GM12878 (cell line): Measurements from ENCODE around the gene ETS1. TPM values are rescaled to one million over a fixed set of nuclear protein-coding genes. Genes with fewer than 3 reads are reported as not detected.
A peak's percentile ranks its signal among the peaks of the same experiment; 100 is the strongest.

Source experiments
- ATAC-seq: fragments of 200-7000 bp; cut with Tn5 transposase; 3 replicates; pipeline ENCODE4 v1.9.1; 2020; ENCODE audit warnings: mild to moderate bottlenecking, moderate library complexity
- BruUV-seq: library from RNA; stranded (reverse); fragments of 400-500 nt; replicated peaks from 2 replicates; lab custom pipeline; 2021; lab: Mats Ljungman, UMichigan
- CTCF ChIA-PET: fragments of 300-600 bp; sonication (Branson Sonifier 250); formaldehyde crosslinking; extraction: SDS; loops from one replicate; lab custom pipeline; 2021; ENCODE audit warnings: inconsistent platforms; lab: Yijun Ruan, JAX
- POLR2A ChIA-PET: fragments of 350-600 bp; formaldehyde crosslinking; extraction: SDS; loops from one replicate; lab custom pipeline; 2021; ENCODE audit warnings: inconsistent platforms; lab: Charles Lee
- RAD21 ChIA-PET: fragments of 300-600 bp; sonication (Branson Sonifier 250); formaldehyde crosslinking; loops from one replicate; lab custom pipeline; 2023; ENCODE audit warnings: antibody characterized with exemption; ENCODE audit not compliant: unreplicated experiment; lab: Charles Lee
- SMC1A ChIA-PET: fragments of 300-600 bp; sonication (Branson Sonifier 250); formaldehyde crosslinking; loops from one replicate; lab custom pipeline; 2023; ENCODE audit not compliant: unreplicated experiment, uncharacterized antibody; lab: Charles Lee
- DNase-seq: peaks from one replicate; pipeline ENCODE4 v3.0.0-alpha.2; 2011; ENCODE audit warnings: low read depth, low spot score
- FAIRE-seq: peaks from 3 replicates; lab custom pipeline; 2011; peaks lifted over from hg19 to GRCh38; lab: Jason Lieb, UNC
- H2AFZ ChIP-seq: 2 replicates; pipeline ENCODE4 v1.6.0; 2011; ENCODE audit warnings: low read depth, low read length, control low read depth; ENCODE audit not compliant: control insufficient read depth
- H3K27ac ChIP-seq: 2 replicates; pipeline ENCODE4 v1.5.1; 2011; ENCODE audit warnings: control low read depth; ENCODE audit not compliant: control insufficient read depth, insufficient read depth
- H3K27me3 ChIP-seq, 2 experiments: replicated peaks in 1 of 2; 2 replicates each; pipeline versions ENCODE4 v1.6.0 to v1.6.1; 2011; ENCODE audit warnings: low read length in 1 of 2; ENCODE audit not compliant: control insufficient read depth in 2 of 2, insufficient read depth in 2 of 2
- H3K36me3 ChIP-seq, 2 experiments: 2 replicates each; pipeline ENCODE4 v1.5.1; 2011; ENCODE audit warnings: low read length in 1 of 2; ENCODE audit not compliant: control insufficient read depth in 2 of 2, insufficient read depth in 2 of 2
- H3K4me1 ChIP-seq: 2 replicates; pipeline ENCODE4 v1.6.1; 2011; ENCODE audit warnings: mild to moderate bottlenecking, low read length, moderate library complexity, mixed read lengths; ENCODE audit not compliant: control insufficient read depth, insufficient read depth
- H3K4me2 ChIP-seq: 2 replicates; pipeline ENCODE4 v1.6.0; 2011; ENCODE audit warnings: control low read depth; ENCODE audit not compliant: control insufficient read depth, insufficient read depth
- H3K4me3 ChIP-seq: fragments of 200-600 bp; sonication (generic); 2 replicates; pipeline ENCODE4 v1.5.1; 2016
- H3K79me2 ChIP-seq: 2 replicates; pipeline ENCODE4 v1.6.0; 2011; ENCODE audit warnings: low read length; ENCODE audit not compliant: control insufficient read depth, insufficient read depth
- H3K9ac ChIP-seq: 2 replicates; pipeline ENCODE4 v1.8.0; 2011; ENCODE audit warnings: low read length, control low read depth, mixed read lengths; ENCODE audit not compliant: control insufficient read depth, insufficient read depth
- H3K9me3 ChIP-seq: replicated peaks from 3 replicates; pipeline ENCODE4 v1.5.1; 2011; ENCODE audit warnings: mild to moderate bottlenecking, low read length; ENCODE audit not compliant: control insufficient read depth, insufficient read depth
- H4K20me1 ChIP-seq: 2 replicates; pipeline ENCODE4 v1.6.0; 2011; ENCODE audit not compliant: control insufficient read depth, insufficient read depth
- BCL11A ChIP-seq: IDR thresholded peaks from 2 replicates; pipeline ENCODE4 v1.6.1; 2011; ENCODE audit warnings: low read depth, low read length
- BCLAF1 ChIP-seq: fragments of 450-650 bp; IDR thresholded peaks from 2 replicates; pipeline ENCODE4 v1.6.1; 2017; ENCODE audit warnings: antibody characterized with exemption, mild to moderate bottlenecking, moderate library complexity
- EP300 ChIP-seq, 2 experiments: fragments of 150-350 bp in 1 of 2; IDR thresholded peaks; 2 replicates each; pipeline ENCODE4 v1.6.1; 2011 to 2012; ENCODE audit warnings: low read depth in 2 of 2, low read length in 2 of 2, borderline replicate concordance in 1 of 2, improper control_type of control experiment in 1 of 2, inconsistent platforms in 1 of 2; ENCODE audit not compliant: control insufficient read depth in 1 of 2
- MYC ChIP-seq: IDR thresholded peaks from 2 replicates; pipeline ENCODE4 v1.6.1; 2011; ENCODE audit warnings: mild to moderate bottlenecking, low read length, moderate library complexity, inconsistent platforms; ENCODE audit not compliant: insufficient read depth, insufficient replicate concordance, insufficient read length, severe bottlenecking
- POLR2AphosphoS2 ChIP-seq: IDR thresholded peaks from 2 replicates; pipeline ENCODE4 v1.6.1; 2011; ENCODE audit warnings: low read depth, mild to moderate bottlenecking, low read length, improper control_type of control experiment, moderate library complexity
- SUZ12 ChIP-seq: fragments of 200-600 bp; sonication (generic); IDR thresholded peaks from one replicate; pipeline ENCODE4 v1.6.1; 2018; ENCODE audit warnings: antibody characterized with exemption, mild to moderate bottlenecking; ENCODE audit not compliant: unreplicated experiment
- TCF7 ChIP-seq: IDR thresholded peaks from 2 replicates; pipeline ENCODE4 v1.6.1; 2014; ENCODE audit warnings: antibody characterized with exemption, borderline replicate concordance
- WRNIP1 ChIP-seq: IDR thresholded peaks from 2 replicates; pipeline ENCODE4 v1.6.1; 2011; ENCODE audit warnings: low read depth, low read length, improper control_type of control experiment, borderline replicate concordance
- ZBTB40 ChIP-seq: fragments of 450-650 bp; IDR thresholded peaks from 2 replicates; pipeline ENCODE4 v1.6.1; 2016; ENCODE audit warnings: mild to moderate bottlenecking, moderate library complexity, borderline replicate concordance
- ZNF687 ChIP-seq: fragments of 450-650 bp; IDR thresholded peaks from 2 replicates; pipeline ENCODE4 v1.6.1; 2017; ENCODE audit warnings: mild to moderate bottlenecking, moderate library complexity
- WGBS: methylation state at CpG from one replicate; pipeline ENCODE4 v1.1.6; 2016; ENCODE audit warnings: low lambda C conversion rate; ENCODE audit not compliant: insufficient replicate concordance, insufficient coverage; ENCODE audit errors: missing lambda C conversion rate; 5-methylcytosine and 5-hydroxymethylcytosine counted together
- in situ Hi-C: fragments of 300-500 bp; cut with MboI; formaldehyde crosslinking; loops from 9 replicates; pipeline ENCODE4 v1.14.3; 2018; ENCODE audit warnings: mixed read lengths
- intact Hi-C: fragments of 100-400 bp; cut with micrococcal nuclease; formaldehyde crosslinking; loops from one replicate; pipeline ENCODE4 v1.14.2; 2022; ENCODE audit not compliant: unreplicated experiment
- polyA plus RNA-seq, 11 experiments: library from polyadenylated mRNA; depleted of rRNA in 4 of 11; unstranded in 6 of 11; stranded (reverse) in 5 of 11; fragments of >200 nt; fragmentation: Nextera tagmentation in 4 of 11; fragmentation: Illumina TruSeq in 1 of 11; extraction: Ambion mirVana in 4 of 11; extraction: Trizol in 1 of 11; gene quantifications; 1 replicate in 1 of 11; 2 replicates in 10 of 11; pipeline versions ENCODE4 v1.2.1 to v1.2.3, GENCODE V29; 2011 to 2016; ENCODE audit warnings: inconsistent platforms in 2 of 11, missing spikeins in 2 of 11, low read depth in 1 of 11
- total RNA-seq, 4 experiments: library from RNA; depleted of rRNA in 3 of 4; stranded (reverse); fragments of >200 nt in 3 of 4; fragmentation: Illumina TruSeq in 1 of 4; extraction: Trizol in 1 of 4; gene quantifications; 2 replicates each; pipeline versions ENCODE4 v1.2.1 to v1.2.3, GENCODE V29; 2013 to 2021

Gene ETS1
- total and polyA plus RNA-seq, 10 of the 15 experiments (the other 5 are each of a cell fraction or from before 2014, with no cell fraction given), result 12.5 to 112 (median 55.5) TPM

GRCh38 chr11:128613300-128613995, 26.1 kb upstream of the ETS1 start:
- H3K36me3 ChIP-seq, result no peaks in the 10 kb centered on the region
- no peaks in the 10 kb centered on the region for H3K27me3 ChIP-seq
- H3K4me1 ChIP-seq, result peaks cover 36% of the 10 kb centered on the region
- in situ Hi-C loops (no loop called here), intact Hi-C loops (loop anchor here (5.0 kb wide), 2 partner anchors 91 to 321 kb away; no protein-coding TSS in a partner anchor)
- ChIA-PET RAD21 (interaction anchor here (5.6 to 13.8 kb wide), 2 partner anchors 9 to 17 kb away, joined by 87 to 273 read pairs; no protein-coding TSS in a partner anchor), SMC1A (interaction anchor here (0.6 to 23.9 kb wide), 6 partner anchors 9 to 106 kb away, joined by 3 to 596 read pairs (median 4); no protein-coding TSS in a partner anchor), CTCF (interaction anchor here (1.0 to 18.0 kb wide), 4 partner anchors 12 to 218 kb away, joined by 3 to 444 read pairs (median 4); no protein-coding TSS in a partner anchor), POLR2A (interaction anchor here (0.6 to 9.5 kb wide), 4 partner anchors 10 to 160 kb away, joined by 3 to 83 read pairs (median 4); no protein-coding TSS in a partner anchor)
- 73% methylated on average over 8 of the region's 8 CpGs for WGBS
- no peak overlapping the region for H3K27ac ChIP-seq
- H3K79me2 ChIP-seq, result no peaks in the 10 kb centered on the region
- FAIRE-seq, result no peak
- no peak for DNase-seq
- no TSS peak for BruUV-seq
- H3K9ac ChIP-seq, result no peak overlapping the region
- H3K4me2 ChIP-seq, result no peak overlapping the region
- H4K20me1 ChIP-seq, result no peaks in the 10 kb centered on the region
- H3K4me3 ChIP-seq, result no peak overlapping the region
- no peak for ATAC-seq
- peak overlapping the region; percentile 4; the same call in 1 of the 2 replicates for H2AFZ ChIP-seq
- no peaks in the 10 kb centered on the region for H3K9me3 ChIP-seq
- TF ChIP-seq BCLAF1 (no peak), WRNIP1 (no peak), ZBTB40 (no peak), SUZ12 (no peak), ZNF687 (no peak), TCF7 (no peak), POLR2AphosphoS2 (no peak), MYC (no peak), EP300 (IDR thresholded peaks at IDR 0.05; ENCODE audit: borderline replicate concordance in 1 of 2, control insufficient read depth in 1 of 2, low read depth in 2 of 2, low read length in 2 of 2) (no peak), BCL11A (no peak)
